HT-29 (cell line): ENCODE results near the gene ZNF771. TPM values are rescaled to one million over a fixed set of nuclear protein-coding genes. Genes with fewer than 3 reads are reported as not detected.
"Not testable (repeated sequence)": the region's sequence is repeated elsewhere in the genome, so short reads cannot be mapped to it uniquely, and the experiment has no call there.

Experiments
- DNase-seq: peaks from one replicate; pipeline ENCODE4 v3.0.0-alpha.2; 2015; ENCODE audit warnings: low spot score
- small RNA-seq: library from RNA; depleted of rRNA; stranded (forward); fragments of <200 nt; gene quantifications from one replicate; pipeline ENCODE3, GENCODE V24; 2014
- total RNA-seq: library from RNA; depleted of rRNA; stranded (reverse); fragments of >200 nt; shearing (Covaris generic); gene quantifications from 2 replicates; pipeline ENCODE4 v1.2.3, GENCODE V29; 2014; rRNA removed

The ZNF771 gene
- total RNA-seq, 1 experiment from 2014 or later: 12.6 TPM

- not testable (repeated sequence) for DNase-seq
Observed at GRCh38 chr16:30461426-30461825, 54.0 kb downstream of the ZNF771 start.

GRCh38 chr16:30464078-30464477, 56.7 kb downstream of the ZNF771 start:
- no peak for DNase-seq

Small RNA genes lying within 50 kb of the gene (small RNA-seq; reads per million reads assigned to genes)
- not detected for gene RF00019
- 0.50 reads per million for gene RF00406

Other genes starting within 250 kb of the ZNF771 start
- 7.6 and 10.1 TPM in 2 replicates for gene CORO1A, start 224.0 kb upstream of the ZNF771 start, total RNA-seq
- 143 and 216 TPM in 2 replicates for gene BOLA2B, start 213.9 kb upstream of the ZNF771 start, total RNA-seq
- gene SLX1A, start 213.7 kb upstream of the ZNF771 start, total RNA-seq: 81.6 and 97.9 TPM in 2 replicates
- gene SULT1A3, start 208.4 kb upstream of the ZNF771 start, total RNA-seq: 7.5 and 14.0 TPM in 2 replicates
- 0.39 and 1.0 TPM in 2 replicates for gene NPIPB13, start 159.1 kb upstream of the ZNF771 start, total RNA-seq
- gene CD2BP2, start 52.3 kb upstream of the ZNF771 start, total RNA-seq: 42.8 and 49.4 TPM in 2 replicates
- 63.3 and 66.5 TPM in 2 replicates for gene TBC1D10B, start 37.1 kb upstream of the ZNF771 start, total RNA-seq
- gene MYL11, start 32.8 kb upstream of the ZNF771 start, total RNA-seq: 1.0 TPM in 1 of 2 replicates, not detected in the other
- gene SEPTIN1, start 25.0 kb upstream of the ZNF771 start, total RNA-seq: 0.16 TPM in 1 of 2 replicates, not detected in the other
- gene ZNF48, start 12.2 kb upstream of the ZNF771 start, total RNA-seq: 19.0 and 20.3 TPM in 2 replicates
- 107 and 111 TPM in 2 replicates for gene DCTPP1, start 22.4 kb downstream of the ZNF771 start, total RNA-seq
- 11.0 and 12.4 TPM in 2 replicates for gene SEPHS2, start 38.3 kb downstream of the ZNF771 start, total RNA-seq
- gene ITGAL, start 65.1 kb downstream of the ZNF771 start, total RNA-seq: not detected in 2 replicates
- 47.1 and 47.9 TPM in 2 replicates for gene ZNF768, start 119.0 kb downstream of the ZNF771 start, total RNA-seq
- gene ZNF747, start 127.3 kb downstream of the ZNF771 start, total RNA-seq: 7.9 and 8.8 TPM in 2 replicates
- gene ZNF764, start 150.8 kb downstream of the ZNF771 start, total RNA-seq: 8.3 and 9.9 TPM in 2 replicates
- 5.7 and 7.5 TPM in 2 replicates for gene ZNF688, start 164.1 kb downstream of the ZNF771 start, total RNA-seq
- 7.7 and 12.2 TPM in 2 replicates for gene ZNF785, start 178.1 kb downstream of the ZNF771 start, total RNA-seq
- gene ZNF689, start 202.8 kb downstream of the ZNF771 start, total RNA-seq: 4.9 and 7.7 TPM in 2 replicates
- 20.8 and 22.9 TPM in 2 replicates for gene PRR14, start 243.4 kb downstream of the ZNF771 start, total RNA-seq